HL-60 (cell line): ENCODE results near the gene FBXO47.

Experiments used
- GABPA ChIP-seq: IDR thresholded peaks from 2 replicates; pipeline ENCODE4 v1.6.1; 2012; ENCODE audit warnings: low read depth
- POLR2AphosphoS5 ChIP-seq: IDR thresholded peaks from 2 replicates; pipeline ENCODE4 v1.6.1; 2012; ENCODE audit warnings: low read depth

DNA sequence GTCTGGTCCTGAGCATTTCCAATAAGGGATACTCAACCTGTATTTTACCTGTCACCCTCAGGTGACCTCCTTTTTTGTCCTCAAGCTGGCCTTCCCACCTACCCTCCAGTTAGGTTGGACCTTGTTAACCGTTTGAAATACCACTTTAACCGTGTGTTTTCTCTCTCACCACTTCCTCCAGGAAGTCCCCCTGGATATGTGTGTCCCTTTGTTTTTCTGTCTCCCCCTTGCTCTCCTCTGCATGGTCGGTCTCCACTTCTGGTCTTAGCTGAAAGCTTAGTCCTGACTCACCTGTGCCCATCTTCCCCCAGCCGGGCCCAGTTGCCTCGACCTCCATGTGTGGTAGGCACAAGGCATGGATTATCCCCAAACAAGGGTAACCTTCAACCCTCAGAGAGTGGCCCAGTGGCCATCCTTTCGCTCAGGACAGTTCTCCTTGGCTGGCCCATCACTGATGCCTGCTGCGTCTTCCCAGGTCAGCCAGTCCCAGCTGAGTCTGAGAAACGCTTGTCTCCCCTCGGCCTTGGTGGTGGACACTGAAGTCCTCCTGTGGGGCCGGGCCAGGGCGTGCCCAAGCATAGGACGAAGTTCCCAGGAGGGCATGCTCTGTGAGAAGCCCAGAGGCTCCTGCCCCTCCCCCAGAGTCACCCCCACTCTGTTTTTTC is 77.3 kb downstream of the FBXO47 start:
- no peak for TF ChIP-seq GABPA
- TF ChIP-seq POLR2AphosphoS5 = no peak
